HEK293 (cell line): ENCODE data around the gene KIAA1671.
A peak's percentile ranks its signal among the peaks of the same experiment; 100 is the strongest.

Source experiments
- CTCF ChIA-PET: fragments of 350-600 bp; formaldehyde crosslinking; extraction: SDS; loops from one replicate; lab custom pipeline; 2021; ENCODE audit warnings: antibody characterized with exemption; lab: Yijun Ruan, JAX
- POLR2A ChIA-PET: fragments of 300-600 bp; formaldehyde crosslinking; extraction: SDS; loops from one replicate; lab custom pipeline; 2020; ENCODE audit warnings: antibody characterized with exemption, inconsistent platforms; lab: Yijun Ruan, JAX
- H3K27ac ChIP-seq: fragments of 200-500 bp; sonication (Bioruptor generic); 2 replicates; pipeline ENCODE4 v1.5.1; 2014; ENCODE audit warnings: low read depth, low read length, control low read depth, inconsistent platforms; ENCODE audit errors: extremely low read depth
- H3K36me3 ChIP-seq, 2 experiments: fragments of 200-500 bp in 1 of 2; sonication (Bioruptor generic) in 1 of 2; 1 replicate in 1 of 2; 2 replicates in 1 of 2; pipeline ENCODE4 v1.5.1; 2014 to 2017; ENCODE audit warnings: inconsistent platforms in 2 of 2, low read length in 2 of 2; ENCODE audit not compliant: control insufficient read depth in 2 of 2, insufficient read depth in 1 of 2
- H3K4me1 ChIP-seq: fragments of 200-500 bp; sonication (Bioruptor generic); 2 replicates; pipeline ENCODE4 v1.5.1; 2014; ENCODE audit warnings: mild to moderate bottlenecking, low read length, inconsistent platforms; ENCODE audit not compliant: control insufficient read depth, insufficient read depth
- H3K4me3 ChIP-seq: 2 replicates; pipeline ENCODE4 v1.5.1; 2011; ENCODE audit warnings: low read depth, mild to moderate bottlenecking, control low read depth, low read length, moderate library complexity
- H3K9me3 ChIP-seq: fragments of 200-500 bp; sonication (Bioruptor generic); 2 replicates; pipeline ENCODE4 v1.5.1; 2014; ENCODE audit warnings: low read depth, low read length, inconsistent platforms; ENCODE audit not compliant: control insufficient read depth, insufficient read depth
- ATF2 ChIP-seq: fragments of 450-650 bp; formaldehyde crosslinking; IDR thresholded peaks from 2 replicates; pipeline ENCODE4 v1.5.1; 2016; ENCODE audit warnings: missing biosample characterization, missing genetic modification characterization, low read depth
- GLI2 ChIP-seq: fragments of 450-650 bp; formaldehyde crosslinking; IDR thresholded peaks from 2 replicates; pipeline ENCODE4; 2017; ENCODE audit warnings: missing biosample characterization, missing genetic modification characterization, low read depth, borderline replicate concordance
- KLF8 ChIP-seq: fragments of 450-650 bp; formaldehyde crosslinking; IDR thresholded peaks from 2 replicates; pipeline ENCODE4 v1.5.1; 2016; ENCODE audit warnings: missing biosample characterization, missing genetic modification characterization
- ZNF114 ChIP-seq: fragments of 450-650 bp; formaldehyde crosslinking; IDR thresholded peaks from 2 replicates; pipeline ENCODE4 v1.5.0; 2017; ENCODE audit warnings: missing biosample characterization, missing genetic modification characterization
- ZNF121 ChIP-seq: fragments of 450-650 bp; formaldehyde crosslinking; IDR thresholded peaks from 2 replicates; pipeline ENCODE4 v1.5.1; 2016; ENCODE audit warnings: missing biosample characterization, missing genetic modification characterization
- ZNF140 ChIP-seq: fragments of 450-650 bp; formaldehyde crosslinking; IDR thresholded peaks from 2 replicates; pipeline ENCODE4 v1.5.1; 2016; ENCODE audit warnings: missing biosample characterization, missing genetic modification characterization
- ZNF175 ChIP-seq: fragments of 450-650 bp; formaldehyde crosslinking; IDR thresholded peaks from 2 replicates; pipeline ENCODE4 v1.5.1; 2016; ENCODE audit warnings: missing biosample characterization, missing genetic modification characterization
- ZNF248 ChIP-seq: fragments of 450-650 bp; formaldehyde crosslinking; IDR thresholded peaks from 2 replicates; pipeline ENCODE4 v1.5.1; 2017; ENCODE audit warnings: missing biosample characterization, missing genetic modification characterization
- ZNF274 ChIP-seq, 2 experiments: fragments of 200-500 bp in 1 of 2; fragments of 450-650 bp in 1 of 2; sonication (Bioruptor generic) in 1 of 2; formaldehyde crosslinking in 1 of 2; IDR thresholded peaks; 2 replicates each; pipeline versions ENCODE4 v1.5.1 to v1.6.1; 2014 to 2016; ENCODE audit warnings: borderline replicate concordance in 1 of 2, inconsistent platforms in 1 of 2, low read length in 1 of 2, missing biosample characterization in 1 of 2, missing genetic modification characterization in 1 of 2
- ZNF311 ChIP-seq: fragments of 450-650 bp; formaldehyde crosslinking; IDR thresholded peaks from 2 replicates; pipeline ENCODE4 v1.5.1; 2017; ENCODE audit warnings: missing biosample characterization, missing genetic modification characterization, borderline replicate concordance
- ZNF449 ChIP-seq: fragments of 450-650 bp; formaldehyde crosslinking; IDR thresholded peaks from 2 replicates; pipeline ENCODE4 v1.5.1; 2017; ENCODE audit warnings: missing biosample characterization, mild to moderate bottlenecking, missing genetic modification characterization, moderate library complexity
- ZNF473 ChIP-seq: fragments of 450-650 bp; formaldehyde crosslinking; IDR thresholded peaks from 2 replicates; pipeline ENCODE4 v1.5.1; 2017; ENCODE audit warnings: missing biosample characterization, missing genetic modification characterization
- ZNF48 ChIP-seq: fragments of 450-650 bp; formaldehyde crosslinking; IDR thresholded peaks from 2 replicates; pipeline ENCODE4 v1.5.1; 2016; ENCODE audit warnings: missing biosample characterization, missing genetic modification characterization
- ZNF521 ChIP-seq: fragments of 450-650 bp; formaldehyde crosslinking; IDR thresholded peaks from 2 replicates; pipeline ENCODE4 v1.5.1; 2017; ENCODE audit warnings: missing biosample characterization, mild to moderate bottlenecking, missing genetic modification characterization
- ZNF548 ChIP-seq: fragments of 450-650 bp; formaldehyde crosslinking; IDR thresholded peaks from 2 replicates; pipeline ENCODE4 v1.5.1; 2016; ENCODE audit warnings: missing biosample characterization, missing genetic modification characterization
- ZNF624 ChIP-seq: fragments of 450-650 bp; formaldehyde crosslinking; IDR thresholded peaks from 2 replicates; pipeline ENCODE4 v1.5.1; 2017; ENCODE audit warnings: missing biosample characterization, missing genetic modification characterization
- ZNF629 ChIP-seq: fragments of 450-650 bp; formaldehyde crosslinking; IDR thresholded peaks from 2 replicates; pipeline ENCODE4 v1.5.1; 2017; ENCODE audit warnings: missing biosample characterization, missing genetic modification characterization
- ZNF654 ChIP-seq: fragments of 450-650 bp; formaldehyde crosslinking; IDR thresholded peaks from 2 replicates; pipeline ENCODE4 v1.5.1; 2016; ENCODE audit warnings: low read depth, missing biosample characterization, missing genetic modification characterization
- ZNF664 ChIP-seq: fragments of 450-650 bp; formaldehyde crosslinking; IDR thresholded peaks from 2 replicates; pipeline ENCODE4 v1.5.1; 2016; ENCODE audit warnings: missing biosample characterization, missing genetic modification characterization
- ZNF670 ChIP-seq: fragments of 450-650 bp; formaldehyde crosslinking; IDR thresholded peaks from 2 replicates; pipeline ENCODE4 v1.5.1; 2016; ENCODE audit warnings: missing biosample characterization, missing genetic modification characterization, low read depth
- ZNF776 ChIP-seq: fragments of 450-650 bp; formaldehyde crosslinking; IDR thresholded peaks from 2 replicates; pipeline ENCODE4 v1.5.0; 2017; ENCODE audit warnings: missing biosample characterization, missing genetic modification characterization, borderline replicate concordance
- ZNF777 ChIP-seq: fragments of 450-650 bp; formaldehyde crosslinking; IDR thresholded peaks from 2 replicates; pipeline ENCODE4 v1.5.1; 2017; ENCODE audit warnings: missing biosample characterization, missing genetic modification characterization, borderline replicate concordance
- TF ChIP-seq, protein P1 (sequence below): fragments of 450-650 bp; formaldehyde crosslinking; IDR thresholded peaks from 2 replicates; pipeline ENCODE4; 2016; ENCODE audit warnings: missing biosample characterization, missing genetic modification characterization
- TF ChIP-seq, protein P2 (sequence below): fragments of 450-650 bp; formaldehyde crosslinking; IDR thresholded peaks from 2 replicates; pipeline ENCODE4 v1.5.1; 2016; ENCODE audit warnings: missing biosample characterization, missing genetic modification characterization
- TF ChIP-seq, protein P3 (sequence below): fragments of 450-650 bp; formaldehyde crosslinking; IDR thresholded peaks from 2 replicates; pipeline ENCODE4 v1.5.1; 2016; ENCODE audit warnings: missing biosample characterization, missing genetic modification characterization

KIAA1671 gene

DNA sequence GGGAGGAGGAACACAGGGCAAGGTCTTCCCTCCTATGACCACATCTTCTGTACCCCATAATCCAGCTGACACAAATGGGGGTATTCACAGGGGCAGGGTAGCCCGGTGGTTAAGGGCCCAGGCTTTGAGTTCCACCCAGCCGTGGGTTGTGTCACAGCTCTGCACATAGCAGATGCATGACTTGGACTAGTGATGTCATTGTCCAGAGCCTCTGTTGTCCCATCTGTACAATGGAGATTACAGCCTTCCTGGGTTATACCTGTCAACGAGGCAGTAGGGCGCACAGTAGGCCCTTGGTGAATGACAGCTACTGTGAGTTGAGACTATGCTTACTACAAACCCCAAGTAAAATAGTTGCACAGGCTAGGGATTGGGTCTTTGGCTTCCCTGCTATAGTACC, 147.9 kb downstream of the KIAA1671 start:
- Histone ChIP-seq H3K27ac (no peak overlapping the region), H3K36me3 (no peaks in the 10 kb centered on the region), H3K9me3 (no peaks in the 10 kb centered on the region), H3K4me3 (no peak overlapping the region), H3K4me1 (no peaks in the 10 kb centered on the region)
- ChIA-PET CTCF (interaction anchor here (0.8 kb wide), 1 partner anchor 20 kb away, joined by 4 read pairs; no protein-coding TSS in a partner anchor), POLR2A (no interaction called here)
- TF ChIP-seq ZNF121 (tag by site-specific recombination), result no peak
- 0 out of 2 replicates have a peak, but pooled peaks have one; percentile 35 for TF ChIP-seq ZNF664 (tag by site-specific recombination)
- no peak for TF ChIP-seq ZNF548 (tag by site-specific recombination)
- no peak for TF ChIP-seq ZNF274 (IDR thresholded peaks at IDR 0.05; ENCODE audit: low read length)
- no peak for TF ChIP-seq ZNF274 (tag by site-specific recombination; IDR thresholded peaks at IDR 0.05; ENCODE audit: borderline replicate concordance)
- no peak for TF ChIP-seq ZNF521 (tag by site-specific recombination)
- 0 out of 2 replicates have a peak, but pooled peaks have one; percentile 22 for TF ChIP-seq ZNF629
- TF ChIP-seq KLF8, result no peak
- TF ChIP-seq ZNF776 (tag by site-specific recombination), result no peak
- TF ChIP-seq ZNF248 (tag by site-specific recombination), result no peak
- TF ChIP-seq ATF2 (tag by site-specific recombination), result 0 out of 2 replicates have a peak, but pooled peaks have one; percentile 12
- TF ChIP-seq GLI2, result no peak
- no peak for TF ChIP-seq ZNF48 (tag by site-specific recombination)
- no peak for TF ChIP-seq ZNF473

- Histone ChIP-seq H3K27ac (no peak overlapping the region), H3K36me3 (no peaks in the 10 kb centered on the region), H3K9me3 (no peaks in the 10 kb centered on the region), H3K4me1 (no peaks in the 10 kb centered on the region), H3K4me3 (no peak overlapping the region)
- ChIA-PET POLR2A (no interaction called here), CTCF (interaction anchor here (0.5 to 0.8 kb wide), 2 partner anchors 13 to 21 kb away, joined by 3 to 4 read pairs; no protein-coding TSS in a partner anchor)
- TF ChIP-seq ZNF114 (tag by site-specific recombination) (no peak), ZNF777 (no peak), ZNF654 (tag by site-specific recombination) (no peak), ZNF449 (tag by site-specific recombination) (no peak), ZNF548 (tag by site-specific recombination) (no peak), ZNF624 (tag by site-specific recombination) (no peak), ZNF175 (tag by site-specific recombination) (no peak), ZNF521 (tag by site-specific recombination) (no peak), ZNF140 (no peak), ZNF473 (no peak), ZNF670 (tag by site-specific recombination) (no peak), ZNF311 (tag by site-specific recombination) (no peak)
- TF ChIP-seq, protein P1, sequence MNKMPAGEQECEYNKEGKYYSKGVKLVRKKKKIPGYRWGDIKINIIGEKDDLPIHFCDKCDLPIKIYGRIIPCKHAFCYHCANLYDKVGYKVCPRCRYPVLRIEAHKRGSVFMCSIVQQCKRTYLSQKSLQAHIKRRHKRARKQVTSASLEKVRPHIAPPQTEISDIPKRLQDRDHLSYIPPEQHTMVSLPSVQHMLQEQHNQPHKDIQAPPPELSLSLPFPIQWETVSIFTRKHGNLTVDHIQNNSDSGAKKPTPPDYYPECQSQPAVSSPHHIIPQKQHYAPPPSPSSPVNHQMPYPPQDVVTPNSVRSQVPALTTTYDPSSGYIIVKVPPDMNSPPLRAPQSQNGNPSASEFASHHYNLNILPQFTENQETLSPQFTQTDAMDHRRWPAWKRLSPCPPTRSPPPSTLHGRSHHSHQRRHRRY (tag by site-specific recombination), result no peak
- TF ChIP-seq, protein P2, sequence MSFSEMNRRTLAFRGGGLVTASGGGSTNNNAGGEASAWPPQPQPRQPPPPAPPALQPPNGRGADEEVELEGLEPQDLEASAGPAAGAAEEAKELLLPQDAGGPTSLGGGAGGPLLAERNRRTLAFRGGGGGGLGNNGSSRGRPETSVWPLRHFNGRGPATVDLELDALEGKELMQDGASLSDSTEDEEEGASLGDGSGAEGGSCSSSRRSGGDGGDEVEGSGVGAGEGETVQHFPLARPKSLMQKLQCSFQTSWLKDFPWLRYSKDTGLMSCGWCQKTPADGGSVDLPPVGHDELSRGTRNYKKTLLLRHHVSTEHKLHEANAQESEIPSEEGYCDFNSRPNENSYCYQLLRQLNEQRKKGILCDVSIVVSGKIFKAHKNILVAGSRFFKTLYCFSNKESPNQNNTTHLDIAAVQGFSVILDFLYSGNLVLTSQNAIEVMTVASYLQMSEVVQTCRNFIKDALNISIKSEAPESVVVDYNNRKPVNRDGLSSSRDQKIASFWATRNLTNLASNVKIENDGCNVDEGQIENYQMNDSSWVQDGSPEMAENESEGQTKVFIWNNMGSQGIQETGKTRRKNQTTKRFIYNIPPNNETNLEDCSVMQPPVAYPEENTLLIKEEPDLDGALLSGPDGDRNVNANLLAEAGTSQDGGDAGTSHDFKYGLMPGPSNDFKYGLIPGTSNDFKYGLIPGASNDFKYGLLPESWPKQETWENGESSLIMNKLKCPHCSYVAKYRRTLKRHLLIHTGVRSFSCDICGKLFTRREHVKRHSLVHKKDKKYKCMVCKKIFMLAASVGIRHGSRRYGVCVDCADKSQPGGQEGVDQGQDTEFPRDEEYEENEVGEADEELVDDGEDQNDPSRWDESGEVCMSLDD (tag by site-specific recombination), result no peak
- TF ChIP-seq, protein P3, sequence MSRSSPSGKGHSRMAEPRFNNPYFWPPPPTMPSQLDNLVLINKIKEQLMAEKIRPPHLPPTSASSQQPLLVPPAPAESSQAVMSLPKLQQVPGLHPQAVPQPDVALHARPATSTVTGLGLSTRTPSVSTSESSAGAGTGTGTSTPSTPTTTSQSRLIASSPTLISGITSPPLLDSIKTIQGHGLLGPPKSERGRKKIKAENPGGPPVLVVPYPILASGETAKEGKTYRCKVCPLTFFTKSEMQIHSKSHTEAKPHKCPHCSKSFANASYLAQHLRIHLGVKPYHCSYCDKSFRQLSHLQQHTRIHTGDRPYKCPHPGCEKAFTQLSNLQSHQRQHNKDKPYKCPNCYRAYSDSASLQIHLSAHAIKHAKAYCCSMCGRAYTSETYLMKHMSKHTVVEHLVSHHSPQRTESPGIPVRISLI (tag by site-specific recombination), result no peak
Observed at GRCh38 chr22:25100948-25101347, 148.4 kb downstream of the KIAA1671 start.
